ENCODE results near the gene TMEM254.
"Not testable (repeated sequence)": the region's sequence is repeated elsewhere in the genome, so short reads cannot be mapped to it uniquely, and the experiment has no call there.

The TMEM254 gene

DNA sequence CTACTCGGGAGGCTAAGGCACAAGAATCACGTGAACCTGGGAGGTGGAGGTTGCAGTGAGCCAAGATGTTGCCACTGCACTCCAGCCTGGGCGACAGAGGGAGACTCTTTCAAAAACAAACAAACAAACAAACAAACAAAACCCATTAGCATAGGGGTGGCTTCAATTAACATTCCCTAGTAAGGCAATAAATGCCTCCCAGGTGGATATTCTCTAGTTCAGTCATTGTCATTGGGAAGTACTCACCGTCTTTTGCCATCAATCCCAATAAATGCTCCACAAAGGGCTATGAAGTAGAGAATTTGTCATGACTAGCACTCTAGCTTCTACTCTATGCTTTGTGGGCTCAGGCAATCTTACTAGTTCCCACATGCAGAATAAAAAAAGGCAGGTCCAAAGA, 11.7 kb upstream of the TMEM254 start:
- H3K27ac ChIP-seq: no peak overlapping the region
- ChIA-PET POLR2A (ENCODE audit: low non-redundant PET) (no interaction called here), CTCF (interaction anchor here (0.6 to 1.0 kb wide), 3 partner anchors 8 to 65 kb away, joined by 3 to 5 read pairs (median 4); no protein-coding TSS in a partner anchor)
- DNase-seq (ENCODE audit: low spot score): no peak
- TF ChIP-seq, protein P1, sequence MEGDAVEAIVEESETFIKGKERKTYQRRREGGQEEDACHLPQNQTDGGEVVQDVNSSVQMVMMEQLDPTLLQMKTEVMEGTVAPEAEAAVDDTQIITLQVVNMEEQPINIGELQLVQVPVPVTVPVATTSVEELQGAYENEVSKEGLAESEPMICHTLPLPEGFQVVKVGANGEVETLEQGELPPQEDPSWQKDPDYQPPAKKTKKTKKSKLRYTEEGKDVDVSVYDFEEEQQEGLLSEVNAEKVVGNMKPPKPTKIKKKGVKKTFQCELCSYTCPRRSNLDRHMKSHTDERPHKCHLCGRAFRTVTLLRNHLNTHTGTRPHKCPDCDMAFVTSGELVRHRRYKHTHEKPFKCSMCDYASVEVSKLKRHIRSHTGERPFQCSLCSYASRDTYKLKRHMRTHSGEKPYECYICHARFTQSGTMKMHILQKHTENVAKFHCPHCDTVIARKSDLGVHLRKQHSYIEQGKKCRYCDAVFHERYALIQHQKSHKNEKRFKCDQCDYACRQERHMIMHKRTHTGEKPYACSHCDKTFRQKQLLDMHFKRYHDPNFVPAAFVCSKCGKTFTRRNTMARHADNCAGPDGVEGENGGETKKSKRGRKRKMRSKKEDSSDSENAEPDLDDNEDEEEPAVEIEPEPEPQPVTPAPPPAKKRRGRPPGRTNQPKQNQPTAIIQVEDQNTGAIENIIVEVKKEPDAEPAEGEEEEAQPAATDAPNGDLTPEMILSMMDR (conservative IDR thresholded peaks at IDR 0.05; ENCODE audit: low read depth): no peak

DNA sequence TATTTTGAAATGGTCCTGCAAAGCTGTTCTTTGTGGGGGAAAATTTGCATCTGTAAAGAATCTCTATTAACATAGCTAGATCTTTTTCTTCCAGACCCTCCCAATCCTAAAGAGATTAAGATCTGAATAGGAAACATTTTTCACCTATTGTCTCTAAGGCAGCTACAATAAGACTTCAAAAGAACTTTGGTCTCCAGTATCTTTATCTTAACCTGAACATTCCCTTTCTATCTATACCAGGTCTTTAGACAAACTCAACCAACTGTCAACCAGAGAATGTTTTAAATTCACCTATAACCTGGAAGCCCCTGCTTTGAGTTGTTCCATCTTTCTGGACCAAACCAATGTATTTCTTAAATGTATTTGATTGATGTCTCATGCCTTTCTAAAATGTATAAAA, 10.6 kb upstream of the TMEM254 start:
- H3K27ac ChIP-seq; DNase-seq (ENCODE audit: low spot score); POLR2A ChIA-PET (ENCODE audit: low non-redundant PET): not testable (repeated sequence)
- CTCF ChIA-PET: interaction anchor here (0.6 to 1.0 kb wide), 6 partner anchors 9 to 162 kb away, joined by 3 to 5 read pairs (median 4); no protein-coding TSS in a partner anchor

DNA sequence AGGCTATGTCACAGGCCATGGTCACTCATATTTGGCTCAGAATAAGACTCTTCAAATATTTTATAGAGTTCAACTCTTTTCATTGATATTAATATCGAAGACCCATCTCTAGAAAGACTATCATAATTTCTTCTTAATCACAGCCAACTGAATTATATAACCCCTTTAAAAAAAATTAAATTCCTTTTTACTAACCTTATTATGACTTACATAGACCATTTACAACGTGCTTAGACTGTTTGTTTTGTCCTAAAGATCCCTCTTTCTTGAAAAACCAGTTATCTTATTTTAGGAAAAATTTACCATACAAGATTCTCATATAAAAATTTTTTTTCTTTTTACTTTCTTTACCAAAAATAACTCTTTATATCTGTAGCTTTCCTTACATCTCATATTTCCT, 10.2 kb upstream of the TMEM254 start:
- no peak for DNase-seq (ENCODE audit: low spot score)
- TF ChIP-seq, protein P1 (conservative IDR thresholded peaks at IDR 0.05; ENCODE audit: low read depth): no peak
- ChIA-PET POLR2A (ENCODE audit: low non-redundant PET) (no interaction called here), CTCF (interaction anchor here (0.6 to 2.2 kb wide), 5 partner anchors 9 to 162 kb away, joined by 3 to 13 read pairs (median 4); no protein-coding TSS in a partner anchor)
- H3K27ac ChIP-seq: no peak overlapping the region

DNA sequence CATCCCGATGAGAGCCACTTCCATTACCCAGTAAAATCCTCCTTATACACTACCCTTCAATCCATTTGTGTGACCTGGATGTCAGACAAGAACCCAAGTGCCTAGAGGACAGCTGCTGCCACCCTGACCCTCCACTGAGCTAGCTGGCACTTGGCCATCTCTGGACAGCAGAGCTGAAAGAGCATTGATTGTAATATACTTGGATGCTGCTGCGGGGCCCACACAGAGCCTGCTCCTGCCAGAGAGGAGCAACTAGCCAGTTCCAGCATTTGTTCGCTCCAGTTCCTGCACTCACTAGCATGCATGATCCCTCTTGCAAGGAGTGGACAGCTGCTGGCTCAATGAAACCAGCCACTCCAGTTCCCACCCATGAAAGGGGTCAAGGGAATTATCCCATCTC, 8.4 kb upstream of the TMEM254 start:
- ChIA-PET CTCF (interaction anchor here (0.7 to 2.2 kb wide), 3 partner anchors 9 to 291 kb away, joined by 3 to 13 read pairs (median 8); no protein-coding TSS in a partner anchor), POLR2A (ENCODE audit: low non-redundant PET) (no interaction called here)
- H3K27ac ChIP-seq: no peak overlapping the region
- TF ChIP-seq, protein P1 (conservative IDR thresholded peaks at IDR 0.05; ENCODE audit: low read depth): no peak
- DNase-seq (ENCODE audit: low spot score): no peak

DNA sequence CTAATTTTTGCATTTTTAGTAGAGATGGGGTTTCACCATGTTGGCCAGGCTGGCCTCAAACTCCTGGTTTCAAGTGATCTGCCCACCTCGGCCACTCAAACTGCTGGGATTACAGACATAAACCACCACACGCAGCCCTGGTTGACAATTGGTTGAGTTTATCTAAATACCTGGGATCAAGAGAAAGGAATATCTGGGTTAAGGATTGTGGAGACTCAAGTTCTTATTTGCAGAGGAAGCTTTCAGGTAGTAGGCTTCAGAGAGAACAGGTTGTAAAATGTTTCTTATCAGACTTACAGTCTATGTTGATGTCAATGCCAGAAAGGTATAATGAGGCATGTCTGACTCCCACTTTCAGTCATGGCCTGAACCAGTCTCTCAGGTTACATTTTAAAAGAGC, 5.9 kb upstream of the TMEM254 start:
- DNase-seq (ENCODE audit: low spot score): no peak
- ChIA-PET CTCF (no interaction called here), POLR2A (ENCODE audit: low non-redundant PET) (no interaction called here)
- no peak overlapping the region for H3K27ac ChIP-seq
- TF ChIP-seq, protein P1 (conservative IDR thresholded peaks at IDR 0.05; ENCODE audit: low read depth): no peak

DNA sequence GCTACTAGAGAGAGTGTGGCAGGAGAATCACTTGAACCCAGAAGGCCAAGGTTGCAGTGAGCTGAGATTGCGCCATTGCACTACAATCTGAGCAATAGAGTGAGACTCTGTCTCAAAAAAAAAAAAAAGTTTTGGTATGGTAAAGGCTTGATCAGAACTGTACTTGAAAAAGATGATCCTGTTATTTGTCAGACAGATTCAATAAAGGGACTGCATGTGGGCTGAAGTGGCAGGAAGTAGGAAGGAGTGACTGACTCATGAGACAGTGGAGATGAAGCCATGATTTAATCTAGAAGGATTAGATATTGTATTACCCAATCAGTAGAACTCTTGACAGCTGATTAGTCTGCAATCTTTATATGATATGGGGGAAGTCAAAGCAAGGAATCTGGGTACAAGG, 2.7 kb upstream of the TMEM254 start:
- POLR2A ChIA-PET (ENCODE audit: low non-redundant PET): no interaction called here
- no peak overlapping the region for H3K27ac ChIP-seq
- CTCF ChIA-PET: interaction anchor here (0.6 kb wide), 2 partner anchors 68 to 725 kb away, joined by 3 read pairs; no protein-coding TSS in a partner anchor
- TF ChIP-seq, protein P1 (conservative IDR thresholded peaks at IDR 0.05; ENCODE audit: low read depth): no peak
- peak; percentile 40 for DNase-seq (ENCODE audit: low spot score)

DNA sequence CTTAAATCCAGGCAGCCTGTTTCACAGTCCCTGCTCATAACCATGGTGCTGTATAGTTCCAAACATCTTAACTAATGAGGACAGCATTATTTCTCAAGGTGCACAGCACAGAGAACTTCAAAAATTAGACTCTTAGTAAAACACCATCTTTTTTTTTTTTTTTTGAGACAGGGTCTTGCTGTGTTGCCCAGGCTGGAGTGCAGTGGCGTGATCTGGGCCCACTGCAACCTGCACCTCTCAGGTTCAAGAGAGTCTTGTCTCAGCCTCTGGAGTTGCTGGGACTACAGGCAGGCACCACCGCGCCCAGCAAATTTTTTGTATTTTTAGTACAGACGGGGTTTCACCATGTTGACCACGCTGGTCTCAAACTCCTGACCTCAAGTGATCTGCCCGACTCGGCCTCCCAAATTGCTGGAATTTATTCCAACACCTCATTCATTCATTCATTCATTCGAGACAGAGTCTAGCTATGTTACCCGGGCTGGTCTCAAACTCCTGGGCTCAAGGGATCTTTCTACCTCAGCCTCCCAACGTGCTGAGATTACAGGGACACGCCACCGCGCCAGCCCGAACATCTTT, 507 bp upstream of the TMEM254 start:
- ChIA-PET CTCF (interaction anchor here (0.5 kb wide), 1 partner anchor 653 kb away, joined by 3 read pairs; no protein-coding TSS in a partner anchor), POLR2A (ENCODE audit: low non-redundant PET) (no interaction called here)

More for the DNA sequence above, 507 bp upstream of the TMEM254 start:
- TF ChIP-seq, protein P1 (conservative IDR thresholded peaks at IDR 0.05; ENCODE audit: low read depth): no peak
- DNase-seq (ENCODE audit: low spot score): no peak
- peak overlapping the region; percentile 95 for H3K27ac ChIP-seq

All from RWPE1 (cell line).